GM23248 (cell line): ENCODE data around the gene CHST7.

Experiments
- EZH2 ChIP-seq: fragments of 200-600 bp; sonication (generic); IDR thresholded peaks from 2 replicates; pipeline ENCODE4 v1.6.1; 2018; ENCODE audit warnings: antibody characterized with exemption, mild to moderate bottlenecking; ENCODE audit not compliant: insufficient read depth, poor library complexity, severe bottlenecking
- EZH2phosphoT487 ChIP-seq: fragments of 200-600 bp; sonication (generic); IDR thresholded peaks from 2 replicates; pipeline ENCODE4 v1.6.1; 2018; ENCODE audit warnings: antibody characterized with exemption, moderate library complexity, mild to moderate bottlenecking, low read depth; ENCODE audit not compliant: insufficient read depth

DNA sequence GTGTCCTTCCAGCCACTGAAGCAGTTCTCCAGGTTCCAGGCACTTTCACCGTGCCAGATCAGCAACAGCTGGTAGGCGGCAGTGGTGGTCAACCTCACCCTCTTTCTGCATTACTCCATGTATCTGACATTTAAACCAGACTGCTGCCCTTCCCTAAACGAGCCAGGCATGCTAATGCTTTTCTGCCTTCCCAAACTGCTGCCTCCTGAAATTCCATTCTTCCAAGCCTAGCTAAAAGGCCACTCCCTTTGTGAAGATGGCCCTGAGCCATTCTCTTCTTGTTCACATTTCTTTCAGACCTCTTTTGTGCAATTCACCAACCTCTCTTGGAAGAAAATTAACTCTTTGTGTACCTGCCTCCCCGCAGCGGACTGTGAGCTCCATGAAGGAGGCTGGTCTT lies 73.7 kb downstream of the CHST7 start:
- TF ChIP-seq EZH2 (no peak), EZH2phosphoT487 (no peak)
